H9 (cell line): Measurements from ENCODE around the gene FYN. TPM values are rescaled to one million over a fixed set of nuclear protein-coding genes. Genes with fewer than 3 reads are reported as not detected.

Experiments
- DNase-seq: peaks from one replicate; pipeline ENCODE4 v3.0.0-alpha.2; 2017
- H2AFZ ChIP-seq: one replicate; pipeline ENCODE4 v1.6.1; 2013; ENCODE audit warnings: mild to moderate bottlenecking, low read length, control low read depth, moderate library complexity
- H2AK5ac ChIP-seq: 2 replicates; pipeline ENCODE4 v1.6.1; 2013; ENCODE audit warnings: low read length, control low read depth, mixed read lengths; ENCODE audit not compliant: insufficient read length
- H2BK120ac ChIP-seq: one replicate; pipeline ENCODE4 v1.6.1; 2013; ENCODE audit warnings: low read depth, mild to moderate bottlenecking, low read length, control low read depth, inconsistent platforms; ENCODE audit not compliant: poor library complexity, severe bottlenecking
- H2BK12ac ChIP-seq: 2 replicates; pipeline ENCODE4 v1.6.1; 2013; ENCODE audit warnings: low read length, control low read depth, mixed read lengths, low read depth; ENCODE audit not compliant: insufficient read length
- H2BK15ac ChIP-seq: 2 replicates; pipeline ENCODE4 v1.6.1; 2013; ENCODE audit warnings: low read depth, low read length, control low read depth
- H2BK20ac ChIP-seq: one replicate; pipeline ENCODE4 v1.6.1; 2013; ENCODE audit warnings: low read depth, mild to moderate bottlenecking, low read length, control low read depth, inconsistent platforms; ENCODE audit not compliant: poor library complexity, severe bottlenecking
- H2BK5ac ChIP-seq: 2 replicates; pipeline ENCODE4 v1.6.1; 2013; ENCODE audit warnings: low read length, control low read depth, mixed read lengths; ENCODE audit not compliant: insufficient read length
- H3K14ac ChIP-seq: 2 replicates; pipeline ENCODE4 v1.6.1; 2013; ENCODE audit warnings: low read length, control low read depth; ENCODE audit not compliant: insufficient read depth
- H3K18ac ChIP-seq: 2 replicates; pipeline ENCODE4 v1.6.1; 2013; ENCODE audit warnings: low read depth, mild to moderate bottlenecking, mixed read lengths, low read length, control low read depth; ENCODE audit not compliant: insufficient read length
- H3K23ac ChIP-seq: 2 replicates; pipeline ENCODE4 v1.6.1; 2013; ENCODE audit warnings: low read length, control low read depth, mixed read lengths, low read depth; ENCODE audit not compliant: insufficient read length
- H3K23me2 ChIP-seq: 2 replicates; pipeline ENCODE4 v1.6.1; 2013; ENCODE audit warnings: low read depth, mild to moderate bottlenecking, mixed read lengths, low read length, control low read depth; ENCODE audit not compliant: insufficient read length, poor library complexity, severe bottlenecking
- H3K27ac ChIP-seq: 2 replicates; pipeline ENCODE4 v1.5.1; 2013; ENCODE audit warnings: low read length, control low read depth, mixed read lengths, low read depth; ENCODE audit not compliant: insufficient read length
- H3K27me3 ChIP-seq: 2 replicates; pipeline ENCODE4 v1.6.1; 2013; ENCODE audit warnings: low read length, control low read depth, inconsistent platforms; ENCODE audit not compliant: insufficient read depth
- H3K4ac ChIP-seq: 2 replicates; pipeline ENCODE4 v1.6.1; 2013; ENCODE audit warnings: low read depth, mild to moderate bottlenecking, control low read depth, inconsistent platforms, low read length, moderate library complexity
- H3K4me1 ChIP-seq: 2 replicates; pipeline ENCODE4 v1.6.1; 2013; ENCODE audit warnings: low read length, control low read depth, inconsistent platforms; ENCODE audit not compliant: insufficient read depth
- H3K4me2 ChIP-seq: 2 replicates; pipeline ENCODE4 v1.6.1; 2013; ENCODE audit warnings: low read length, control low read depth, mixed read lengths; ENCODE audit not compliant: insufficient read length, insufficient read depth
- H3K56ac ChIP-seq: 2 replicates; pipeline ENCODE4 v1.6.1; 2013; ENCODE audit warnings: low read depth, mild to moderate bottlenecking, mixed read lengths, low read length, control low read depth; ENCODE audit not compliant: insufficient read length
- H3K79me1 ChIP-seq: 2 replicates; pipeline ENCODE4 v1.6.1; 2013; ENCODE audit warnings: low read depth, mild to moderate bottlenecking, moderate library complexity, low read length, control low read depth, inconsistent platforms; ENCODE audit not compliant: insufficient read depth, poor library complexity, severe bottlenecking
- H3K79me2 ChIP-seq: 2 replicates; pipeline ENCODE4 v1.6.1; 2013; ENCODE audit warnings: low read length, control low read depth, inconsistent platforms; ENCODE audit not compliant: insufficient read depth
- H3K9ac ChIP-seq: 2 replicates; pipeline ENCODE4 v1.6.1; 2013; ENCODE audit warnings: low read length, control low read depth, mixed read lengths; ENCODE audit not compliant: insufficient read length; ENCODE audit errors: extremely low read depth
- H3K9me3 ChIP-seq: one replicate; pipeline ENCODE4 v1.6.1; 2013; ENCODE audit warnings: low read depth, low read length, inconsistent platforms; ENCODE audit not compliant: control insufficient read depth
- H3T11ph ChIP-seq: one replicate; pipeline ENCODE4 v1.6.1; 2013; ENCODE audit warnings: mild to moderate bottlenecking, low read length, control low read depth, inconsistent platforms
- H4K20me1 ChIP-seq: one replicate; pipeline ENCODE4 v1.6.1; 2013; ENCODE audit not compliant: control insufficient read depth, insufficient read length, insufficient read depth
- H4K5ac ChIP-seq: 2 replicates; pipeline ENCODE4 v1.6.1; 2013; ENCODE audit warnings: low read depth, mild to moderate bottlenecking, mixed read lengths, low read length, control low read depth; ENCODE audit not compliant: insufficient read length
- H4K8ac ChIP-seq: replicated peaks from 2 replicates; pipeline ENCODE4 v1.6.1; 2013; ENCODE audit warnings: low read length, control low read depth, mixed read lengths, low read depth; ENCODE audit not compliant: insufficient read length
- H4K91ac ChIP-seq: 2 replicates; pipeline ENCODE4 v1.6.1; 2013; ENCODE audit warnings: low read depth, mild to moderate bottlenecking, moderate library complexity, mixed read lengths, low read length, control low read depth; ENCODE audit not compliant: insufficient read length
- H3K27ac Mint-ChIP-seq, 3 experiments: 2 replicates in 2 of 3; 3 replicates in 1 of 3; pipeline ENCODE4 v1.8.0; 2020 to 2021; ENCODE audit warnings: mixed read lengths in 3 of 3, mild to moderate bottlenecking in 1 of 3, moderate library complexity in 1 of 3
- H3K27me3 Mint-ChIP-seq: 2 replicates; pipeline ENCODE4 v1.8.0; 2021; ENCODE audit warnings: low read depth, mild to moderate bottlenecking, moderate library complexity, mixed read lengths
- H3K36me3 Mint-ChIP-seq, 3 experiments: 2 replicates in 2 of 3; 3 replicates in 1 of 3; pipeline ENCODE4 v1.8.0; 2020 to 2021; ENCODE audit warnings: low read depth in 3 of 3, mixed read lengths in 3 of 3; ENCODE audit not compliant: insufficient read depth in 1 of 3
- H3K4me1 Mint-ChIP-seq, 2 experiments: 2 replicates each; pipeline ENCODE4 v1.8.0; 2020; ENCODE audit warnings: mixed read lengths in 2 of 2
- H3K4me3 Mint-ChIP-seq, 2 experiments: 2 replicates in 1 of 2; 3 replicates in 1 of 2; pipeline ENCODE4 v1.8.0; 2020 to 2021; ENCODE audit warnings: mild to moderate bottlenecking in 2 of 2, mixed read lengths in 2 of 2, moderate library complexity in 1 of 2
- H3K9me3 Mint-ChIP-seq, 2 experiments: 2 replicates in 1 of 2; 3 replicates in 1 of 2; pipeline ENCODE4 v1.8.0; 2020; ENCODE audit warnings: mild to moderate bottlenecking in 2 of 2, mixed read lengths in 2 of 2, moderate library complexity in 1 of 2
- CTCF ChIP-seq: fragments of 200-600 bp; sonication (generic); conservative IDR thresholded peaks from 3 replicates; pipeline ENCODE4 v1.8.0; 2021; ENCODE audit warnings: antibody characterized with exemption, mild to moderate bottlenecking
- whole genome bisulfite sequencing: extraction: QIAGEN DNeasy Blood & Tissue Kit; methylation state at CpG from one replicate; pipeline ENCODE4 v1.1.7; 2013; ENCODE audit warnings: missing lambda C conversion rate, low lambda C conversion rate, mixed read lengths; ENCODE audit not compliant: insufficient read length; ENCODE audit errors: extremely low coverage; 5-methylcytosine and 5-hydroxymethylcytosine counted together
- total RNA-seq: library from RNA; stranded (reverse); gene quantifications from 2 replicates; pipeline ENCODE4 v1.2.1, GENCODE V29; 2021

The FYN gene
- total RNA-seq, 1 experiment from 2014 or later, result 64.8 TPM

GRCh38 chr6:111734068-111735061, 138.9 kb downstream of the FYN start:
- Mint-ChIP-seq H3K27me3 (no peaks in the 10 kb centered on the region), H3K27ac (peak overlapping the region in 1 of 3 experiments; percentile 2; a peak in 1 of 7 replicates), H3K36me3 (peaks cover 28 to 30% (median 29%) of the 10 kb centered on the region in 3 experiments), H3K4me3 (no peak overlapping the region), H3K9me3 (peaks cover 16 to 22% of the 10 kb centered on the region in 2 experiments), H3K4me1 (peaks cover 34 to 45% of the 10 kb centered on the region in 2 experiments)
- no peak overlapping the region for H2AK5ac ChIP-seq
- H3K9me3 ChIP-seq, result peaks cover 8% of the 10 kb centered on the region
- H3K23me2 ChIP-seq, result no peaks in the 10 kb centered on the region
- H3K4me1 ChIP-seq, result peaks cover 14% of the 10 kb centered on the region
- H4K91ac ChIP-seq, result no peak overlapping the region
- H3K4me2 ChIP-seq, result no peak overlapping the region
- no peak overlapping the region for H3K56ac ChIP-seq
- no peak overlapping the region for H2BK15ac ChIP-seq
- no peaks in the 10 kb centered on the region for H3K27me3 ChIP-seq
- H4K8ac ChIP-seq, result no peak overlapping the region
- no peak overlapping the region for H2BK120ac ChIP-seq
- WGBS, result no CpG with 5 or more reads among the region's 4 CpGs
- H2BK5ac ChIP-seq, result no peak overlapping the region
- no peak overlapping the region for H3K4ac ChIP-seq
- no peak overlapping the region for H3K23ac ChIP-seq
- H3K9ac ChIP-seq, result no peak overlapping the region
- H3K79me1 ChIP-seq, result no peaks in the 10 kb centered on the region
- no peak overlapping the region for H3K14ac ChIP-seq
- no peak overlapping the region for H4K5ac ChIP-seq
- H2BK20ac ChIP-seq, result no peak overlapping the region
- TF ChIP-seq CTCF, result no peak
- no peaks in the 10 kb centered on the region for H4K20me1 ChIP-seq
- H3K27ac ChIP-seq, result no peak overlapping the region
- H3K79me2 ChIP-seq, result no peaks in the 10 kb centered on the region
- no peak overlapping the region for H2BK12ac ChIP-seq
- no peak for DNase-seq
- no peak overlapping the region for H3T11ph ChIP-seq
- H3K18ac ChIP-seq, result no peak overlapping the region
- H2AFZ ChIP-seq, result no peak overlapping the region
